OCI-LY3 (cell line): Measurements from ENCODE around the gene SH2D5.

Experiments
- EZH2phosphoT487 ChIP-seq: fragments of 200-600 bp; shearing (Covaris generic); IDR thresholded peaks from 2 replicates; pipeline ENCODE4 v1.6.1; 2018; ENCODE audit warnings: antibody characterized with exemption, mixed run types, low read depth
- TF ChIP-seq, protein P1 (sequence below): fragments of 200-600, 300-600 bp; sonication (generic); IDR thresholded peaks from 2 replicates; pipeline ENCODE4 v1.5.1; 2014; ENCODE audit warnings: antibody characterized with exemption, low read length, low read depth

DNA sequence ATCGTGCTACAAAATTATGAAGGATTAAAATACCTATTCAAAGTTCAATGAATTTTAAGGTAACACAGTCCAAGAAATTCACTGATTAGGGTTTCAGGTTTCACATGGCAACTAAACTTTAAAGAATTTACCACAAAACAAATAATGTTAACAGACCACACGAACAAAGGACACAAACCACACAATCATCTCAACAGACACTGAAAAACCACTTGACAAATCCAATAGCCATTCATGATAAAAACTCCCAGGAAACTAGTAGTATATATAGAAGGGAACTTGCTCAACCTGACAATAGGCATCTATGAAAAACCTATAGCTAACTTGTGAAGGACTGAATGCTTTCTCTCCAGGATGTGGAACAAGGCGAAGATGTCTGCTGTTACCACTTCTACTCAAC lies 21.1 kb upstream of the SH2D5 start:
- TF ChIP-seq, protein P1, sequence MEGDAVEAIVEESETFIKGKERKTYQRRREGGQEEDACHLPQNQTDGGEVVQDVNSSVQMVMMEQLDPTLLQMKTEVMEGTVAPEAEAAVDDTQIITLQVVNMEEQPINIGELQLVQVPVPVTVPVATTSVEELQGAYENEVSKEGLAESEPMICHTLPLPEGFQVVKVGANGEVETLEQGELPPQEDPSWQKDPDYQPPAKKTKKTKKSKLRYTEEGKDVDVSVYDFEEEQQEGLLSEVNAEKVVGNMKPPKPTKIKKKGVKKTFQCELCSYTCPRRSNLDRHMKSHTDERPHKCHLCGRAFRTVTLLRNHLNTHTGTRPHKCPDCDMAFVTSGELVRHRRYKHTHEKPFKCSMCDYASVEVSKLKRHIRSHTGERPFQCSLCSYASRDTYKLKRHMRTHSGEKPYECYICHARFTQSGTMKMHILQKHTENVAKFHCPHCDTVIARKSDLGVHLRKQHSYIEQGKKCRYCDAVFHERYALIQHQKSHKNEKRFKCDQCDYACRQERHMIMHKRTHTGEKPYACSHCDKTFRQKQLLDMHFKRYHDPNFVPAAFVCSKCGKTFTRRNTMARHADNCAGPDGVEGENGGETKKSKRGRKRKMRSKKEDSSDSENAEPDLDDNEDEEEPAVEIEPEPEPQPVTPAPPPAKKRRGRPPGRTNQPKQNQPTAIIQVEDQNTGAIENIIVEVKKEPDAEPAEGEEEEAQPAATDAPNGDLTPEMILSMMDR: no peak
- no peak for TF ChIP-seq EZH2phosphoT487
